H1 (cell line): ENCODE results near the gene GOLGA2. TPM values are rescaled to one million over a fixed set of nuclear protein-coding genes. Genes with fewer than 3 reads are reported as not detected.

Experiments used
- CTCF ChIA-PET: fragments of 300-600 bp; sonication (Branson Sonifier 250); formaldehyde crosslinking; loops from one replicate; lab custom pipeline; 2021; ENCODE audit not compliant: partially characterized antibody; lab: Charles Lee
- POLR2A ChIA-PET: fragments of 300-600 bp; sonication (Branson Sonifier 250); formaldehyde crosslinking; loops from one replicate; lab custom pipeline; 2021; ENCODE audit warnings: inconsistent platforms; ENCODE audit not compliant: partially characterized antibody; lab: Charles Lee
- DNase-seq, 2 experiments: peaks; one replicate each; pipeline versions ENCODE4 v3.0.0 to v3.0.0-alpha.2; 2010 to 2022; ENCODE audit warnings: low spot score in 2 of 2, low read depth in 1 of 2, mixed read lengths in 1 of 2
- FAIRE-seq: peaks from 2 replicates; lab custom pipeline; 2011; peaks lifted over from hg19 to GRCh38; lab: Jason Lieb, UNC
- H2AFZ ChIP-seq: 2 replicates; pipeline ENCODE4 v1.8.1; 2012; ENCODE audit warnings: low read length, inconsistent platforms
- H2AK5ac ChIP-seq: 2 replicates; pipeline ENCODE4 v1.6.1; 2013; ENCODE audit warnings: low read depth, low read length
- H2BK120ac ChIP-seq: replicated peaks from 2 replicates; pipeline ENCODE3; 2013; ENCODE audit warnings: low read depth, low read length, inconsistent platforms
- H2BK12ac ChIP-seq: 2 replicates; pipeline ENCODE4 v1.6.1; 2013; ENCODE audit warnings: low read depth, low read length
- H2BK15ac ChIP-seq: 2 replicates; pipeline ENCODE4 v1.6.1; 2013; ENCODE audit warnings: low read length
- H2BK20ac ChIP-seq: 2 replicates; pipeline ENCODE4 v1.6.1; 2013; ENCODE audit warnings: low read length
- H2BK5ac ChIP-seq: 2 replicates; pipeline ENCODE4 v1.6.1; 2013; ENCODE audit warnings: low read depth, low read length
- H3K14ac ChIP-seq: 2 replicates; pipeline ENCODE4 v1.6.1; 2013; ENCODE audit warnings: inconsistent platforms; ENCODE audit not compliant: insufficient read length
- H3K18ac ChIP-seq: 2 replicates; pipeline ENCODE4 v1.6.1; 2013; ENCODE audit warnings: low read length; ENCODE audit errors: extremely low read depth
- H3K23ac ChIP-seq: 2 replicates; pipeline ENCODE4 v1.6.1; 2013; ENCODE audit warnings: inconsistent platforms; ENCODE audit not compliant: insufficient read length
- H3K23me2 ChIP-seq: 2 replicates; pipeline ENCODE4 v1.6.1; 2013; ENCODE audit warnings: low read depth, low read length
- H3K27ac ChIP-seq: 2 replicates; pipeline ENCODE4 v1.6.1; 2011; ENCODE audit warnings: low read depth, low read length, inconsistent platforms
- H3K27me3 ChIP-seq, 4 experiments: replicated peaks in 1 of 4; 1 replicate in 1 of 4; 2 replicates in 3 of 4; pipeline versions ENCODE4 v1.6.1 to v1.8.1; 2011 to 2013; ENCODE audit warnings: low read length in 3 of 4, mild to moderate bottlenecking in 3 of 4, inconsistent platforms in 2 of 4, mixed read lengths in 2 of 4, moderate library complexity in 1 of 4; ENCODE audit not compliant: control insufficient read depth in 3 of 4, insufficient read depth in 3 of 4; ENCODE audit errors: extremely low read depth in 1 of 4
- H3K36me3 ChIP-seq, 4 experiments: 2 replicates each; pipeline versions ENCODE4 v1.6.1 to v1.8.1; 2011 to 2013; ENCODE audit warnings: mild to moderate bottlenecking in 4 of 4, low read length in 3 of 4, moderate library complexity in 2 of 4, control low read depth in 1 of 4, inconsistent platforms in 1 of 4; ENCODE audit not compliant: insufficient read depth in 4 of 4, control insufficient read depth in 2 of 4
- H3K4ac ChIP-seq: replicated peaks from 2 replicates; pipeline ENCODE3; 2013; ENCODE audit warnings: low read length, low read depth, mixed read lengths, inconsistent platforms; ENCODE audit not compliant: insufficient read length
- H3K4me1 ChIP-seq, 4 experiments: replicated peaks in 1 of 4; 1 replicate in 1 of 4; 2 replicates in 3 of 4; pipeline versions ENCODE4 v1.6.1 to v1.8.1; 2011 to 2013; ENCODE audit warnings: low read length in 3 of 4, inconsistent platforms in 2 of 4, mixed read lengths in 1 of 4; ENCODE audit not compliant: insufficient read depth in 4 of 4, control insufficient read depth in 3 of 4
- H3K4me2 ChIP-seq, 2 experiments: 2 replicates each; pipeline versions ENCODE4 v1.6.1 to v1.8.1; 2011 to 2013; ENCODE audit warnings: low read depth in 2 of 2, low read length in 2 of 2, control low read depth in 1 of 2, inconsistent platforms in 1 of 2, mild to moderate bottlenecking in 1 of 2; ENCODE audit not compliant: insufficient read depth in 1 of 2
- H3K4me3 ChIP-seq, 4 experiments: fragments of 200-600, 300-600 bp in 1 of 4; sonication (generic), shearing (Covaris generic), sonication (Bioruptor Twin) in 1 of 4; 2 replicates each; pipeline versions ENCODE4 v1.5.1 to v1.8.1; 2011 to 2016; ENCODE audit warnings: low read length in 4 of 4, low read depth in 3 of 4, control low read depth in 2 of 4, inconsistent platforms in 2 of 4, mild to moderate bottlenecking in 2 of 4, mixed read lengths in 1 of 4, moderate library complexity in 1 of 4; ENCODE audit not compliant: insufficient read depth in 2 of 4; ENCODE audit errors: extremely low read depth in 1 of 4
- H3K56ac ChIP-seq: replicated peaks from 2 replicates; pipeline ENCODE3; 2013; ENCODE audit warnings: low read depth, mild to moderate bottlenecking, mixed read lengths, low read length, inconsistent platforms; ENCODE audit not compliant: insufficient read length
- H3K79me1 ChIP-seq: 2 replicates; pipeline ENCODE4 v1.6.1; 2013; ENCODE audit warnings: low read depth, low read length, control low read depth
- H3K79me2 ChIP-seq, 2 experiments: 2 replicates each; pipeline versions ENCODE4 v1.6.1 to v1.8.1; 2012 to 2013; ENCODE audit warnings: low read length in 2 of 2, mild to moderate bottlenecking in 2 of 2, inconsistent platforms in 1 of 2; ENCODE audit not compliant: insufficient read depth in 2 of 2, control insufficient read depth in 1 of 2
- H3K9ac ChIP-seq, 4 experiments: replicated peaks in 1 of 4; 1 replicate in 1 of 4; 2 replicates in 3 of 4; pipeline versions ENCODE4 v1.6.1 to v1.8.1; 2011 to 2013; ENCODE audit warnings: low read depth in 3 of 4, low read length in 3 of 4, control low read depth in 2 of 4, mild to moderate bottlenecking in 2 of 4, moderate library complexity in 2 of 4, inconsistent platforms in 1 of 4; ENCODE audit errors: extremely low read depth in 1 of 4
- H3K9me3 ChIP-seq, 2 experiments: 2 replicates each; pipeline versions ENCODE4 v1.6.1 to v1.8.1; 2012 to 2013; ENCODE audit warnings: mild to moderate bottlenecking in 2 of 2, moderate library complexity in 2 of 2, control low read depth in 1 of 2, inconsistent platforms in 1 of 2, low read depth in 1 of 2, low read length in 1 of 2, mixed read lengths in 1 of 2; ENCODE audit not compliant: insufficient read depth in 2 of 2
- H4K20me1 ChIP-seq, 2 experiments: replicated peaks in 1 of 2; 2 replicates each; pipeline versions ENCODE3 to v1.8.1; 2011 to 2013; ENCODE audit warnings: inconsistent platforms in 2 of 2, low read length in 2 of 2, mild to moderate bottlenecking in 1 of 2; ENCODE audit not compliant: insufficient read depth in 2 of 2, control insufficient read depth in 1 of 2
- H4K5ac ChIP-seq: 2 replicates; pipeline ENCODE4 v1.6.1; 2013; ENCODE audit warnings: low read length, low read depth, mixed read lengths, inconsistent platforms; ENCODE audit not compliant: insufficient read length
- H4K8ac ChIP-seq: 2 replicates; pipeline ENCODE4 v1.8.0; 2013; ENCODE audit warnings: mild to moderate bottlenecking, moderate library complexity, low read length, inconsistent platforms; ENCODE audit not compliant: insufficient read depth; ENCODE audit errors: extremely low read depth
- H4K91ac ChIP-seq: replicated peaks from 2 replicates; pipeline ENCODE3; 2013; ENCODE audit warnings: low read length, mixed read lengths, inconsistent platforms; ENCODE audit not compliant: insufficient read length
- E2F6 ChIP-seq: IDR thresholded peaks from 2 replicates; pipeline ENCODE4 v1.6.1; 2012; ENCODE audit warnings: inconsistent platforms
- JUND ChIP-seq: IDR thresholded peaks from 2 replicates; pipeline ENCODE4 v1.6.1; 2011; ENCODE audit warnings: mild to moderate bottlenecking, improper control_type of control experiment, low read length
- KDM1A ChIP-seq: fragments of 200-600, 300-600 bp; sonication (generic); IDR thresholded peaks from 2 replicates; pipeline ENCODE4 v1.7.1; 2016; ENCODE audit warnings: mild to moderate bottlenecking, low read length, borderline replicate concordance
- TAF1 ChIP-seq: IDR thresholded peaks from 2 replicates; pipeline ENCODE4 v1.6.1; 2011; ENCODE audit warnings: mild to moderate bottlenecking, low read depth, low read length
- WGBS, 2 experiments: shearing (Covaris generic) in 1 of 2; methylation state at CpG; one replicate each; pipeline versions ENCODE4 v1.1.6 to v1.1.7; 2013 to 2015; ENCODE audit warnings: low lambda C conversion rate in 2 of 2, mixed read lengths in 2 of 2, inconsistent platforms in 1 of 2, low coverage in 1 of 2, missing lambda C conversion rate in 1 of 2; ENCODE audit not compliant: insufficient replicate concordance in 2 of 2, insufficient coverage in 1 of 2, insufficient read length in 1 of 2; ENCODE audit errors: extremely low coverage in 1 of 2, missing lambda C conversion rate in 1 of 2; 5-methylcytosine and 5-hydroxymethylcytosine counted together
- polyA plus RNA-seq, 7 experiments: library from polyadenylated mRNA; depleted of rRNA in 3 of 7; stranded (reverse) in 5 of 7; unstranded in 2 of 7; fragments of >200 nt in 5 of 7; fragments of 200-250 nt in 2 of 7; gene quantifications; 1 replicate in 5 of 7; 2 replicates in 1 of 7; 4 replicates in 1 of 7; pipeline versions ENCODE4 v1.2.1 to v1.2.3, GENCODE V29; 2011 to 2013; ENCODE audit warnings: missing spikeins in 2 of 7, mixed read lengths in 2 of 7
- total RNA-seq: library from RNA; stranded (reverse); fragmentation: NEBNext Ultra II Directional; extraction: Animal tissue kit (Norgen Biotek cat#: 25700); gene quantifications from 2 replicates; pipeline ENCODE4 v1.2.1, GENCODE V29; 2021

Gene GOLGA2
- total and polyA plus RNA-seq, 2 of the 8 experiments (the other 6 are each of a cell fraction or from before 2014, with no cell fraction given): 13.1 to 43.6 TPM

- POLR2A ChIA-PET: interaction anchor here (0.6 to 1.7 kb wide), 4 partner anchors 11 to 184 kb away, joined by 3 to 4 read pairs (median 3); no protein-coding TSS in a partner anchor
Measured at GRCh38 chr9:128262687-128263086, 13.1 kb downstream of the GOLGA2 start.

More at GRCh38 chr9:128262687-128263086, 13.1 kb downstream of the GOLGA2 start:
- DNase-seq (no peak), FAIRE-seq (no peak)
- no peak overlapping the region for H2AK5ac ChIP-seq
- H3K36me3 ChIP-seq: peaks cover 9 to 37% (median 19%) of the 10 kb centered on the region in 4 experiments; a peak in 7 of 8 replicates
- no peak overlapping the region for H3K56ac ChIP-seq
- H2BK5ac ChIP-seq: no peak overlapping the region
- H3K9me3 ChIP-seq: no peaks in the 10 kb centered on the region
- no peak overlapping the region for H3K9ac ChIP-seq
- H3K4me3 ChIP-seq: no peak overlapping the region
- CTCF ChIA-PET: interaction anchor here (0.6 to 1.1 kb wide), 6 partner anchors 34 to 126 kb away, joined by 3 to 6 read pairs (median 3); partner anchors contain the start of gene CIZ1
- peaks cover 0 to 3% (median 0%) of the 10 kb centered on the region in 4 experiments; a peak in 1 of 7 replicates for H3K27me3 ChIP-seq
- no peak overlapping the region for H4K5ac ChIP-seq
- H3K23ac ChIP-seq: no peak overlapping the region
- TF ChIP-seq JUND (no peak), TAF1 (no peak), KDM1A (no peak), E2F6 (no peak)
- H3K79me2 ChIP-seq: no peaks in the 10 kb centered on the region
- H3K18ac ChIP-seq: no peak overlapping the region
- no peak overlapping the region for H4K8ac ChIP-seq
- H3K4me1 ChIP-seq: no peaks in the 10 kb centered on the region
- no peaks in the 10 kb centered on the region for H3K79me1 ChIP-seq
- peaks cover 0 to 6% of the 10 kb centered on the region in 2 experiments for H4K20me1 ChIP-seq
- no peak overlapping the region for H2AFZ ChIP-seq
- H2BK20ac ChIP-seq: no peak overlapping the region
- WGBS, 2 experiments: 93% methylated on average over 4 of the region's 4 CpGs; no CpG with 5 or more reads in 1 of the 2 experiments
- H4K91ac ChIP-seq: no peak overlapping the region
- no peak overlapping the region for H2BK120ac ChIP-seq
- H2BK15ac ChIP-seq: no peak overlapping the region
- H3K27ac ChIP-seq: no peak overlapping the region
- no peak overlapping the region for H3K4me2 ChIP-seq
- H3K23me2 ChIP-seq: no peaks in the 10 kb centered on the region
- no peak overlapping the region for H3K4ac ChIP-seq
- H2BK12ac ChIP-seq: no peak overlapping the region
- H3K14ac ChIP-seq: no peak overlapping the region
